ENCODE results near the gene TNFRSF9. TPM values are rescaled to one million over a fixed set of nuclear protein-coding genes. Genes with fewer than 3 reads are reported as not detected.

The TNFRSF9 gene
- polyA plus RNA-seq, 1 of the 3 experiments (the other 2 are of a cell fraction) = 2.9 TPM

GRCh38 chr1:7954683-7955082 is 14.0 kb upstream of the TNFRSF9 start:
- WGBS (ENCODE audit: low lambda C conversion rate) = 86% methylated on average over 7 of the region's 7 CpGs
- peak overlapping the region in 1 of 2 experiments; percentile 78; a peak in 3 of 4 replicates for H3K27ac ChIP-seq (ENCODE audit: low read depth in 2 of 2, low read length in 1 of 2)

More at GRCh38 chr1:7954683-7955082, 14.0 kb upstream of the TNFRSF9 start:
- Histone ChIP-seq H3K27me3 (ENCODE audit: insufficient read depth) (no peaks in the 10 kb centered on the region), H3K4me2 (peak overlapping the region; percentile 74), H4K20me1 (ENCODE audit: insufficient read depth) (no peaks in the 10 kb centered on the region), H3K9me3 (no peaks in the 10 kb centered on the region), H3K9ac (peak overlapping the region; percentile 43; the same call in 1 of the 2 replicates), H3K4me3 (ENCODE audit: low read depth in 2 of 2, low read length in 1 of 2) (peak overlapping the region; percentile 56 to 58), H3K9me2 (no peaks in the 10 kb centered on the region), H3K4me1 (ENCODE audit: control insufficient read depth in 1 of 2, insufficient read depth in 2 of 2, low read depth in 1 of 2, low read length in 1 of 2) (peaks cover 0 to 6% of the 10 kb centered on the region in 2 experiments; a peak in 2 of 4 replicates), H2AFZ (ENCODE audit: low read depth) (peak overlapping the region; percentile 97), H3F3A (replicated peaks; ENCODE audit: insufficient read depth) (peaks cover 9% of the 10 kb centered on the region), H3K36me3 (replicated peaks in 1 of 2; ENCODE audit: control insufficient read depth in 1 of 2, insufficient read depth in 2 of 2, low read length in 1 of 2) (no peaks in the 10 kb centered on the region), H3K79me2 (ENCODE audit: insufficient read depth) (no peaks in the 10 kb centered on the region)
- TF ChIP-seq REST (IDR thresholded peaks at IDR 0.05; ENCODE audit: low read depth, low read length) (no peak), TCF12 (IDR thresholded peaks at IDR 0.05) (no peak), RAD21 (IDR thresholded peaks at IDR 0.05; ENCODE audit: low read length) (no peak), POLR2AphosphoS5 (IDR thresholded peaks at IDR 0.05; ENCODE audit: low read depth, low read length) (no peak), RCOR1 (IDR thresholded peaks at IDR 0.05; ENCODE audit: low read length) (no peak), SMC3 (IDR thresholded peaks at IDR 0.05; ENCODE audit: low read depth, low read length) (no peak), GABPA (IDR thresholded peaks at IDR 0.05; ENCODE audit: low read depth) (no peak), TAF1 (IDR thresholded peaks at IDR 0.05; ENCODE audit: borderline replicate concordance, low read depth, low read length) (no peak), MXI1 (IDR thresholded peaks at IDR 0.05; ENCODE audit: low read depth, low read length) (no peak), MEF2A (IDR thresholded peaks at IDR 0.05; ENCODE audit: borderline replicate concordance, low read depth) (no peak), NRF1 (IDR thresholded peaks at IDR 0.05; ENCODE audit: low read depth, low read length) (no peak), CTCF (IDR thresholded peaks at IDR 0.05) (no peak), RXRA (IDR thresholded peaks at IDR 0.05; ENCODE audit: borderline replicate concordance, low read depth) (no peak), ELF1 (IDR thresholded peaks at IDR 0.05) (no peak)
- TF ChIP-seq, protein P1, sequence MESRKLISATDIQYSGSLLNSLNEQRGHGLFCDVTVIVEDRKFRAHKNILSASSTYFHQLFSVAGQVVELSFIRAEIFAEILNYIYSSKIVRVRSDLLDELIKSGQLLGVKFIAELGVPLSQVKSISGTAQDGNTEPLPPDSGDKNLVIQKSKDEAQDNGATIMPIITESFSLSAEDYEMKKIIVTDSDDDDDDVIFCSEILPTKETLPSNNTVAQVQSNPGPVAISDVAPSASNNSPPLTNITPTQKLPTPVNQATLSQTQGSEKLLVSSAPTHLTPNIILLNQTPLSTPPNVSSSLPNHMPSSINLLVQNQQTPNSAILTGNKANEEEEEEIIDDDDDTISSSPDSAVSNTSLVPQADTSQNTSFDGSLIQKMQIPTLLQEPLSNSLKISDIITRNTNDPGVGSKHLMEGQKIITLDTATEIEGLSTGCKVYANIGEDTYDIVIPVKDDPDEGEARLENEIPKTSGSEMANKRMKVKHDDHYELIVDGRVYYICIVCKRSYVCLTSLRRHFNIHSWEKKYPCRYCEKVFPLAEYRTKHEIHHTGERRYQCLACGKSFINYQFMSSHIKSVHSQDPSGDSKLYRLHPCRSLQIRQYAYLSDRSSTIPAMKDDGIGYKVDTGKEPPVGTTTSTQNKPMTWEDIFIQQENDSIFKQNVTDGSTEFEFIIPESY (IDR thresholded peaks at IDR 0.05; ENCODE audit: borderline replicate concordance, low read depth) = no peak
- TF ChIP-seq, protein P2, sequence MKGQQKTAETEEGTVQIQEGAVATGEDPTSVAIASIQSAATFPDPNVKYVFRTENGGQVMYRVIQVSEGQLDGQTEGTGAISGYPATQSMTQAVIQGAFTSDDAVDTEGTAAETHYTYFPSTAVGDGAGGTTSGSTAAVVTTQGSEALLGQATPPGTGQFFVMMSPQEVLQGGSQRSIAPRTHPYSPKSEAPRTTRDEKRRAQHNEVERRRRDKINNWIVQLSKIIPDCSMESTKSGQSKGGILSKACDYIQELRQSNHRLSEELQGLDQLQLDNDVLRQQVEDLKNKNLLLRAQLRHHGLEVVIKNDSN (IDR thresholded peaks at IDR 0.05; ENCODE audit: borderline replicate concordance, low read depth) = no peak
- TF ChIP-seq, protein P3, sequence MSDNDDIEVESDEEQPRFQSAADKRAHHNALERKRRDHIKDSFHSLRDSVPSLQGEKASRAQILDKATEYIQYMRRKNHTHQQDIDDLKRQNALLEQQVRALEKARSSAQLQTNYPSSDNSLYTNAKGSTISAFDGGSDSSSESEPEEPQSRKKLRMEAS (IDR thresholded peaks at IDR 0.05; ENCODE audit: low read depth) = no peak
- DNase-seq = no peak
- ChIA-PET CTCF (no interaction called here), POLR2A (no interaction called here)
